NT2/D1 (cell line): Measurements from ENCODE around the gene KRTAP10-12.
A peak's percentile ranks its signal among the peaks of the same experiment; 100 is the strongest.

Experiments
- SUZ12 ChIP-seq: IDR thresholded peaks from 2 replicates; pipeline ENCODE4 v1.6.1; 2011; ENCODE audit not compliant: insufficient read length, insufficient read depth; ENCODE audit errors: extremely low read depth
- YY1 ChIP-seq: IDR thresholded peaks from 2 replicates; pipeline ENCODE4 v1.6.1; 2011; ENCODE audit not compliant: insufficient read length, insufficient read depth
- ZNF274 ChIP-seq: IDR thresholded peaks from 2 replicates; pipeline ENCODE4 v1.6.1; 2011; ENCODE audit warnings: mild to moderate bottlenecking, low read depth, low read length

GRCh38 chr21:44706706-44707581 lies 10.0 kb downstream of the KRTAP10-12 start:
- TF ChIP-seq ZNF274 (no peak), YY1 (no peak), SUZ12 (peak; percentile 60)
